HG02571 (cell line): ENCODE measurements around the gene TSPAN32.

Experiments
- ATAC-seq: cut with Tn5 transposase; IDR thresholded peaks from one replicate; pipeline ENCODE4 v1.9.1; 2021; ENCODE audit warnings: mild to moderate bottlenecking, moderate library complexity; ENCODE audit not compliant: unreplicated experiment

Gene TSPAN32

DNA sequence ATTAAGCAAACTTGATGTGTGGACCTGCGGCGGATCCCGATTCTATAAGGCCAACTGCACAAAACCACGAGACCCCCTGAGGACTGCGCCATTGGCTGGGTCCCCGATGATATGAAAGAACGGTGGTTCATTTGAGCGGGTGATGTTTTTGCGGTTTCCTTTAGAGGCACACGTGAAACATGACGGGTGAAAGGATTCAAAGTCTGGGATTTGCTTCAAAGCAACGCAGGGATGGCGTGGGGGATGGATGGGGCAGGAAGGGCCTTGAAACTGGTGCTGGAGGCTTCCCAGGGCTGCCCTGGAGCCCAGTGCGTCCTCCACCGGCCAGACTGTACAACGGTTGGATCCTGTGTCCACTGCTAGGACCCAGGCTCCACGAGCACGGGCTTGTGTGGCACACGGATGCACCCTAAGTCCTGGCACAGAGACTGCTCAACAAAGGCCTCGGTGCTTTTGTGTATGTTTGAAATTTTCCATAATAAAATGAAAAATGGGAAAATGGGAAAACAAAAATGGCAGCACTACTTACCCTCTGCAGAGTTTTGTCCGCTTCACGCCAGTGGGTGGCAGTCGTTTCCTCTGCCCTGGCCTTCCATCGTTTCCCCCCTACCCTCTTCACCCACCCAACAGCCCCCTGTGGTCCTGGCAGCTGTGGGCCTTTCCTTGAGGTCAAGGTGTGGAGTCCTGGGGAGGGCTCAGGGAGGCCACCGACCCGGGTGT lies 35.1 kb upstream of the TSPAN32 start:
- ATAC-seq = no peak

DNA sequence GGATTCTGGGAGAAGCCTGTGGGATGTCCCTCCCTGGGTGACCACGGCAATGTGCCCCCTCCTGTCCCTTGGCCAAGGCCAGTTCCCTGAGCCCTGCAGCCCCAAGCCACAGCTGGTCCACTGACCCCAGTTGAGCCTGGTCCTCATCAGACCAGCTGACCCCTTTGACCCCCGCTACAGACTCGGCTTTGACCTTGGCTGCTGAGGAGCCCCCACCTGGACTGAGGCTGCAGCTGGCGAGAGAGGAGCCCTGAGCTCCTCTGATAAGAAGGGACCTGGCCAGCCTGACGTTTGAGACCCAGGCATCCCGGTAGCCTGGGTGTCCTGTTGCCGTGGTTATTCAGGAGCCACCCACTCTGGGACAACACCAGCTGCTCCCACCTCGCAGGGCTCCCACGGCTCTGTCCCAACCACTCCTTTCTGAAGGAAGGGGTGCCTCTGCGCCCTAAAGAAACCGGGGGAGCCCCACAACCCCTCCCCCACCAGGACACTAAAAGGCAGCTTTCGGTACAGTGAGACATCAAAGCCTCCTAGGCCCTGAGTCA lies 34.4 kb upstream of the TSPAN32 start:
- no peak for ATAC-seq

DNA sequence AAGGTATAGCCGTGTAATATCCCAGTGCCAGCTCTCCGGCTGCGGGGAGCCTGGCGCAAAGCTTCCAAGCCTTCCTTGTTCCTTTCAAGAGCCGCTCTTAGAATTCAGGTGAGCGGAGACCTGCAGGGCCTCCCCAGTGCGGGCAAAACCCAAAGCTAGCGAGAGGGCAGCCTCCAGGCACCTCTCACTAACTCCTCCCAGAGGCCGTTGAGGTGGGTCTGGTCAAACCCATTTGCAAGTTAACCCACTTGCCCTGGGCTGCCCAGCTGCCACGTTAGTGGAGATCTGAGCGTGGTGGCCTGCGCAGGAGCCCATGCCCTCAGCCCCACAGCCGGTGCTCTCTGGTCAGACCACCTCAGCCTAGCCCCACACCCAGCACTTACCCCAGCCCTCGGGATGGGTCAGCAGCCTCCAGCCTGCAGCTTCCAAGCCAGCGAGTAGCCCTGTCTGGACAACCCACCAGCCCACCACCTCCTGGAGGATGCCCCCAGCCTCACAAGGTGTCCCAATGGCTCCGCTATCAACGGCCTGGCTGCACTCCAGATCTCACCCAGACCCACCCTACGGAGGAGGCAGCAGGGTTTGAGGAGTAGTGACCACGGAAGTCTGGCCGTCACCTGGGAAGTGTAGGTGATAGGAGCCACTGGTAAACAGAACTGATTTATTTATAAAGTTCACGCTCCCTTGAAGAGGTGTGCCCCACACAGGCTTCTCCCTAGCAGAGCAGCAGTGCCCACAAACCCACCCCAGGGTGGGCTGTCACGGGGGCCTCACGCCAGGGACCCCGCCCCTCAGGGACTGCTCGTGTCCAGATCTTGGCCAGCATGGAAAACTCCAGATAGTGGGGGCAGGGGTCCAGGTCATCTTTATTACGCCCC lies 33.7 kb upstream of the TSPAN32 start:
- ATAC-seq = no peak

DNA sequence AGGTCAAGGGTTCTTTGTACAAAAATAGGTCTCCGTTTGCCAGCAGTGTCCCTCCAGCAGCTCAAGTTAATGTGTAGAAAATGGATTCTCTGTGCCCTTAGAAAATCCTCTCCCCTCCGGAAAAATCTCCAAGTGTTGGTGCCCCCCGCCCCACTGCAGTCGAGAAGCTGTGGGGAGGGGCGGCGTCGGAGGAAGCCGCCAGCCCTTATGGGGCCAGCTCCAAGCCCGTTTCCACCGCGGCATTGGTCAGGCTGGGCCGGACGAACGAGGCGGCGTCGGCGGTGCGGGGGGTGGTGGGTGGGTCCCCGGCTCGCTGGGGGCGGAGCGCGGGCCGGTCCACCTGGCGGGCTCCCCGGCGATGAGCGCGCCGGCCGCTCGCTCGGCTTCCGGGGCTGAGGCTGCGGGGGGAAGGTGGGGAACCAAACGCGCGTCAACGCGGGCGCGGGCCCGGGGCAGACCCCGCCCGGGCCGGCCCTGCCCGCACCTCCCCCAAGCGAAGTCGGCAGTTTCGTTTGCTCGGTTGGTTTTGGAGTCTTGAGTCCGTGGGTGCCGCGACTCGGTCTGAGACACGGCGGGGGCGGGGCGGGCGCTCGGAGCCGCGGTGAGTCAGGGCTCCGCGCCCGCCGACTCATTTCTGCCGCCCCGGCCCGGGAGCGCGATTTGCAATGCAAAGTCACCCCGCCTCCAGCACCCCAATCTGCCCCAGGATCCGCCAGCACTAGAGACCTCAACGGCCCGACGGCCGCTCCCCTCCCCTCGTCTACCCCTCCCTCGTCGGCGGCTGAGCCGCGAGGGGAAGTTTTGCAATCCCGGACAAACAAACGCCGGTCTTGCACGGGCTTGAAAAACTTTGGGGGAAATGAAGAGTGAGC lies 32.8 kb upstream of the TSPAN32 start:
- no peak for ATAC-seq

DNA sequence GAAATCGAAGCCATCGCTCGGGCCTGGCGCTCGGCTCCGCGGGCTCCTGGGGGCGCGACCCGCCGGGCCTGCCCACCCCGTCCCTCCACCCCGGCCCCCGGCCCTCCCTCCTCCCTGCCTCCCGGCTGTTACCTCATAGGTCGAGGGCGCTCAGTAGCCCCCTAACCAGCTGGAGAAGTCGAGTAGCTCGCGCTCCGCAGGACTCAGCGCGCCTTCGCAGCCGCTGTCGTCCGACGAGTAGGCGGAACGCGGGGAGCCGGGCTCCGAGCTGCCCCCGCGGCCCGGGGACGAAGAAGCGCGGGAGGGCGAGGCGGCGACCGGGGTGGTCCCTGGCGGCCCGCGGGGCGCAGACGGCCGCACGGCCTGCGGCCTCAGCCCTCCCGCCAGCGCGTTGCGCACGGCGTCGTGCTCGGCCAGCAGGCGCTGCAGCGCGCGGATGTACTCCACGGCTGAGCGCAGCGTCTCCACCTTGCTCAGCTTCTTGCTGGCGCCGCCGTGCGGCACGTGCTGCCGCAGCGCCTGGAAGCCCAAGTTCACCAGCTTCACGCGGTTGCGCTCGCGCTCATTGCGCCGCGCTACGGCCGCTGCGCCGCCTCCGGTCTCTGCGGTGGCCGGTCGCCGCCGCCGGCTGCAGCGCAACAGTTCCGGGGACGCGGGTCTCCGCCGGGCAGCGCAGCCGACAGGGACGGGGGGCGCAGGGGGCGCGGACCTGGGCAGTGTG lies 32.1 kb upstream of the TSPAN32 start:
- ATAC-seq = no peak

DNA sequence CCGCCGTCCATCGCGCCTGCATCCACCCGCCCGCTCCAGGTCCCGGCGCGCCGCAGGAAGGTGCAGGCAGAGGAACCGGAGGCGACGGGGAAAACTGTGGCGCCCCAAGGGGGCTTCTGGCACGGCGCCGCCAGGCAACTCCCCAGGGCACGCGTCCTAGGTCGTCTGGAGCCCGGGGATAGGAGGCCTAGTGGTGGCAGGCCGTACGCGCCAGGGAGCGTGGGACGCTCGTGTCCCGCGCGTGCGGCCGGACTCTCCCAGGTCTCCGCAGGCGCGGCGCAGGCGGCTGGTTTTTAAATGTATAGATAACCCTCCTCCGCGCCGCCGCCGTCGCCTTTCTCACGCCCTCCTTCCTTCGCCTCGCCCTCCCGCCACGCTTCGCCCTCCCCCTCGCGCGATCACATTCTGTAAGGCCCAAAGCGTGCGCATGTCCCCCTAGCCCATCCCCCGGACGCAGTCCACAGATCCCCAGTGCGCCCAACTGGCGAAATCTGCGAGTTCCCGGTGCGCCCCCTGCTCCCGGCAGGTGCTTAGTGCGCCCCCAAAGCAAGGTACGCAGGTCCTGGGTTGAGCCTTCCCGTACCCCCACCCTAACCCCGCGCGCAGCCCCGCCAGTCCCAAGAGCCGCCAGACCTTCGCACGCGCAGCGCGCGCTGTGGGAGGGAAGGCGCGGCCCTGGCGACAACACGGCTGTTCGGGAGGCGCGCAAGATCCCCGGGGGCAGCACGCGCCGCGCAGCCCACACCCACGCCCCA lies 31.3 kb upstream of the TSPAN32 start, which contains the start of gene ASCL2:
ASCL2 (minus strand) TSS at position 267 of the 755 bp plus-strand sequence; CDS start at position 11, 256 bp downstream.
- no peak for ATAC-seq

DNA sequence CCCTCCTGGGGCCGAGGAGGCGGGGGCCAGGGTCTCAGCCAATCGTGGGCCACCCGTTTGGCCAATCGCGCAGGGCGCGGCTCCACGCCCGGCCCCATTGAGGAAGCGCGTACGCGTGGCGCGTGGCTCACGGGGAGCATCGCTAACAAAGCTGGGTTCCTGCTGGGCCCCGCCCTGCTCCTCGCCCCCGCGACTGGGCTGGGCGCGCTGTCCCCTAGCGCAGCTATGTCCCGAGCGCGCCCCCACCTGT lies 30.8 kb upstream of the TSPAN32 start:
- no peak for ATAC-seq

DNA sequence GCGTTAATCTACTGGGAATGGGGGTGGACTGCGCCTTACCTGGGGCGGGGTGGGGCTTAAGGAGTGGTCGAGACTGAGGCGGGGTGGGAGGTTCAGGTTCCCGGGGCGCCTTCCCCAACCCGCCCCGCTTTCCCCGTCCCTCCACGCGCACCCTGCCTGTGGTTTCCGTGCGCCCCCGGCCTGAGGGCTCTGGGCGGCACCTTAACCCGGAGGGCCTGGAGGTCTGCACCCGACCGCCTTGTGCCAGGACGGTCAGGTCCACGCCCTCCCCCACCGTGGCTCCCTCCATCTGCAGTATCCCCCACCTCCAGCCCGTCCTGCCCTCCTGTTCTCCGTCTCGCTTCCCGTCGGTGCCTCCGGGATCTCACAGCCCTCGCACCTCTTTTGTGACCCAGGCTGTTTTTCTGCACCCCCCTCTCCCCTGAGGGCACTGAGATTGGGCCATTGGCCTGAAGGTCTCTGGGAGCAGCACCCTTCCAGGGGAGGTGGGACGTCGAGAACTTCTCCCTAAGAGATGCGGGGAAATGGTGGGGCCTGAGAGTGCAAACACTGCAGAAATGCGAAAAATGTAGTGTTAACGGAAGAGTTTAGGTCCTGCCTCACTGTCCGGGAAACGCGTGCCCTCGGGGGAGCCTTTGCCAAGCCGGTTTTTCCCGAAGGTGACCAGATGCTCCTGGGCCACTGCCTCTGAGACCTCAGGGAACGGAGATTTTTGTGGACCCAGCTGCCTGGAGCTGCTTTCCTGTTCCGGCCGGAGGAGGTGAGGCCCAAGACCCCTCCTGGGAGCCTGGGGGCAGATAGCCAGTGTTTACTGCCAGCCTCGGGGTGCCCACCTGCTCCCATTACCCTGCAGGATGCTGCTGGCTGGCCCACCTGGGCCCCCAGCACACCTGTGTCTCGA lies 30.2 kb upstream of the TSPAN32 start:
- ATAC-seq = no peak

DNA sequence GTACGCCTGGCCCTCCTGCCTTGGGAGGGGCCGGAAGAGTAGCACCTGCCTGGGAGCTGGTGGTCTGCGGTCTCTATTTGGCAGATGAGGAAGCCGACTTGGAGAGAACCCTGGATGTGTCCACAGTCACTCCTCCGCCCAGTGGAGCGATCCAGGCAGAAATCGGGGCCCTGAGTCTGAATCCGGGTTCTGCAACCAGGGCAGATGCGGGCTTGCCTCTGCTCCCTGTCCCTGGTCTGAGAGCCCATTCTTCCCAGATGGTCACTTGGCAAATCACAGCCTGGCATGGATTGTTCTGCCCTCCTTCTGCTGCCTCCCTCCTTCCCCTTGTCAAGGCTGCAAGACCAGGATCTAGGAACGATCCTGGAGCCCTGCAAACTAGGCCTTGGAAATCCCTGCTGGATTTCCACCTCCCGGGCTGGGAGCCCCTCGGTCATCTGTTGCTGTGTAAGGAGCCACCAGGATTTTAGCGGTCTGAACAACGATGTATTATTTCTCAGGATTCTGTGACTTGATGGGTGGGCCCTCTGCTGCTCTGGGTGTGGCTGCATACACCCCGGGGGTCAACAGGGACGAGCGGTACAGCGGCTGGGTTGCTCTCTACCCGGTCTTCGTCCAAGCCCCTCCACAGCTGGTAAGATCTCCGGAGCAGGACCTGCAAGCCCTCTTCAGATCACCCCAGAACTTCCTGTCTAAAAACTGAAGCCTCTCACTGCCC lies 29.4 kb upstream of the TSPAN32 start:
- ATAC-seq = no peak

DNA sequence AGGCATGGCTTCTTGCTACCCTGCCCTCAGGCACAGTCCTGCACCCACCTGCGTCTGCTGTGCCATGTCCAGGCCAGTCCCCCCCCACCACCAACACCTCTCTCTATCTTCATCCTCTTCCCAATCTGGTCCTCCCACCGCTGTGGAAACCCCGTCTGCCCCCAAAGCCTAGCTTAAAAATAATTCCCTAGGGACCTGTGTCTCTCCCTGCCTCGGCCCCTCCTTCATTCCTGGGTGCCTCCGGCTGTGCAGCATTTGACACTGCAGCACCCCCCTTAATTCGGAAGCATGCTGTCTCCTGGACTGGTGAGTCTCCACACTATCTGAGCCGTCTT lies 28.9 kb upstream of the TSPAN32 start:
- ATAC-seq = no peak

DNA sequence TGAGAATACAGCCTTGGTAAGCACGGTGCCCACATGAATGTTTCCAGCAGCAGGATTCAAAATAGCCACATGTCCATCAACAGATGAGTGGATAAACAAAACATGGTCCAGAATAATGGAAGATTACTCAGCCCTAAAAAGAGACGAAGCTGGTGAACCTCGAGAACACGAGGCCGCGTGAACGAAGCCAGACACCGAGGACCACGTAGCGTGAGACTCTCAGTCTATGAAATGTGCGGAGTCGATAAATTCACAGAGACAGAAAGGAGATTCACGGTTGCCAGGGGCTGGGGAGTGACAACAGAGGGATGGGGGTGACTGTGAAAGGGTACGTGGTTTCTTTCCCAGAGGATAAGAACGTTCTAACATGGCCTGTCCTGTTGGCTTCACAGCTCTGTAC lies 28.5 kb upstream of the TSPAN32 start:
- ATAC-seq = no peak

DNA sequence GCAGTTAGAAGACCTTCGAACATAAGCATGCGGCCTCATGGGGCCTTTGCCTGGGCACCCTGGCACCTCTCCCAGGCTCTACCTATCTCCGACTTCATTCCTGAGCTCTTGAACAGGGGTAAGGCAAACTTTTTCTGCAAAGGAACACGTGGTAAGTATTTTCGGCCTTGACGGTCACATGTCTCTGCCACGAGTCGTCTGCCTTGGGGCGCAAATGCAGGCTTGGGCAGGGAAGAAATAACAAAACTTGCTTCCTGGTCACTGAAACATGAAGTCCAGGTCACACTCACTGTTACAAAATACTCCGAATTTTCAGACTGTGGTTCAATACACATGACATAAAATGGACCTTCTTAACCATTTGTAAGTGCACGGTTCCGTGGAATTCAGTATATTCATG lies 28.0 kb upstream of the TSPAN32 start:
- ATAC-seq = no peak

DNA sequence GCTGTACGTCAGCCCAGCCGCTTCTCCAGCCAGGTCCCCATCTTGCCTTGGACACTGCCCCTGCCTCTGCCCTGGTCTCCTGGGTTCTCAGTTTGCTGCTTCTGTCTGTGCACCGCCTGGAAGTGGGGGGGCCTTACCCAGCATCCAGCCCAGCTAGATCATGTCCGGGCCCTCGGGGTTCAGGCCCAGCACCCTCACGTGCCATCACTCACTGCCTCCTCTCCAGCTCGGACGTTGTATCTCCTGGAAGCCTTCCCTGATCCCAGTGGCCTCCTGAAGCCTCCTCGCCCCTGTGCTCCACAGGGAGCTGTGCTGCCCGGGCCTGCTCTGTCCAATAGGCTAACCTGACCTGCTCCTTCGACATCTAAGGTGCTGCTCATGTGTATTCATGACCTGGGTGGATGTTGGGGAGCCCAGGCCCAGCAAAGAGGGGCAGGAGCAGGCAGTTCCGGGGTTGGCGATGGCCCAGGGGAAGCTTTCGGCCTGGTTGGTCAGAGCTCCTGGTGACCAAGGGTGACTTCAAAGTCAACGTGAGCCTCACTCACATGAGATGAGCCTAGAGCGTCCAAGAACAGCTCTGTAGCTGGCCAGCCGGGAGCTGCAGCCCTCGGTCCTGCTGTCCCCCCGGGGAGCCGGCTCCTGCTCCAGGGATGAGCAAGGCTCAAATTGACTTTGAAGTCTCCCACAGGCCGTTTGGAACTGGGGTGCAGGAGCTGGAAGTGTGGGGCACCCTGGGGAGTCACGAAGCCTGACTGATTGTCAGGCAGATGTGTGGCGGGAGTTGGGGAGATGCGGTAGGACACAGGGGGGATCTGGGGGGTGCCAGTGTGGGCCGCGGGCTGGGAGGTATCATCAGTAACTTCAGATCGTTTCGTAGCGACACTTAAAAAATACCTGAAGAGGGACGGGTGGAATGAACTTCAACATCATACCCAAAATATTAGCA lies 26.2 kb upstream of the TSPAN32 start:
- no peak for ATAC-seq

DNA sequence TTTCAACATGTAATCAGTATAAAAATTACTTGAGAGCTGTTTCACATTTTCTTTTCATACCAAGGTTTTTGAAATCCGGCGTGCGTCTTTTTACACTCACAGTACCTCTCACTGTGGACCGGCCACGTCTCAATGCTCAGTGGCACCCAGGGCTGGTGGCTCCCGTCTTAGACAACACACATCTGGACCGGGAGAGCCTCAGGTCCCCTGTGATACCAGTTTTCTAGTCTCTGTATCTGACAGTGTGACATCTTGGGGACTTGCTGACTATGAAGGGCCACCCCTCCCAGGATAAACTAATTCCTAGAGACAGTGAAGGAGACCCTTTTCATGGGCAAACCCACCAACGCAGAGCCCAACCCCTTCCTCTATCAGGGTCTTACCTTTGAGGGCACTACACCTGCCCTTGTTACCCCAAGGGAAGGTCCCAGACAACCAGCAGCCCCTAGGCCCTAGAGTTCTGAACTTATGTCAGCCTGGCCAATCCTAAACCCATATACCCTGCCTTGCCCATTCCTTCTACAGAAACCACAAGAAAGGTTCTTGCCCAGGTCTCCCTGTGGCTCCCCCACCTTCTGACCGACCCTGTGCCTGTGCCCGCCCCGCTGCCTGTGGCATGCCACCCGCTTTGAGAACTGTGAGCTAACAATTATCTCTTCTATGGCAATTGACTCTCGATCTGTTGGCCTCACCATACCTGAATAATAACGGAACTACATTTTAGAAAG lies 25.4 kb upstream of the TSPAN32 start:
- ATAC-seq = no peak

DNA sequence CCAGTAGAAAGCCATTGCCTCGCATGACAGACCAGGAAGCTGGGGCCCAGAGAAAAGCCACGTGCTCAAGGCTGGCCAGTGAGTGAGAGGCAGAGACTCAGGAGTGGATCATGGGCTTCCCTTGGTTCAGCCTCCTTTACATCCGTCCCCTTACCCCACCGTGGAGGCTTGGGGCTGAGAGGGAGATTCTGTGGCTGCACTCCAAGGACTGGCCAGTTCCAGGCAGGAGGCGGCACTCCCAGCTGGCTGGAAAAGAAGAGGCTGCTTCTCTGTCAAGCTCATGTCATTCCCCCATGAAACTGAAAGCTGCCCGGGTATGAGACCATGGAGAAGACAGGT lies 24.8 kb upstream of the TSPAN32 start:
- ATAC-seq = no peak

DNA sequence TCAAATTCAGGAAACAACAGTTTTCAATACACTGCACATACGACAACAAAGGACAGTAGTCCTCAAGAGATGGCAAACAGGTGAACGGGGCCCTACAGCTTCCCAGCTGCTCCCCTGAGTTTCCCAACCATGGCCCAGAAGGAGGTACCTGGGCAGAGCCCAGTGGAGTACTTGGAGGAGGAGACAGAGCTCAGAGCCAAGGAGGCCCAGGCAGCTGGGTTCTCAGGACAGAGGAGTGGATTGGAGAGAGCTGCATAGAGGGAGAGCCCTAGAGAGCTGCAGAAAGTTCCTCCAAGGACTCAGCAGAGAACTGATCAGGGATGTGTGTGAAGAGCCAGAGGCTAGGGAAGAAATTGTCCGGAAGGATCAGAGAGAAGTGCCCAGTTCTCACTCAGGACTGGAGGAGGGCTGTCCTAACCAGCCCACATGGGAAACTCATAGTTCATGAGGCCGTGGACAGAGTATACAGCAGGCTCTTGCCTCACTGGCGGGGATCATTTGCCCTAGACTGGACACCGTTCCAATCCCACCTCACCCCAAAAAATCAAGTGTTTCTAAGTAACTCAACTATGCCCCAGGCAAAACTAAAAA lies 23.8 kb upstream of the TSPAN32 start:
- no peak for ATAC-seq
